HG03108 (cell line): ENCODE measurements around the gene GPR27.

Experiments
- ATAC-seq: cut with Tn5 transposase; IDR thresholded peaks from one replicate; pipeline ENCODE4 v1.9.1; 2021; ENCODE audit warnings: moderate library complexity; ENCODE audit not compliant: unreplicated experiment

Gene GPR27

GRCh38 chr3:71785532-71786216 is 32.0 kb downstream of the GPR27 start:
- ATAC-seq = no peak

- ATAC-seq = no peak
Observed at GRCh38 chr3:71786217-71786549, 32.5 kb downstream of the GPR27 start.

DNA sequence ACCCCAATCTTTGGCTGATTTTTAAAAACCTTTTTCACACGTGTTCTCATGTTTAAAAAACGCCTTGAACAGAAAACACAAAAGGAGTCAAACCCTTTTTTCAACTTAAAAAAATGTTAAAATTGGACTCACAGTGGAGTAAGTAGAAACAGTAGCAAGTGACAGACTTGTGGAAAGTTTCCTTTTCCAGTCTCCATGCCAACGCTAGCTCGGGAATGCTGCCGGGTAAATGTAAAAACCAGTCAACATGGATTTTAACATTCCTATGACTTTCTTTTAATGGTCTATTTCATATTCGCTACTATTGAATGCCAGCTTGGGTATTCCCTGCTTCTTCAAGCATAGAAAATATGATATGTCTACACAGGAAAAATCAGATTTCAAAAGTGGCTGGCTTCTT is 32.9 kb downstream of the GPR27 start:
- no peak for ATAC-seq

DNA sequence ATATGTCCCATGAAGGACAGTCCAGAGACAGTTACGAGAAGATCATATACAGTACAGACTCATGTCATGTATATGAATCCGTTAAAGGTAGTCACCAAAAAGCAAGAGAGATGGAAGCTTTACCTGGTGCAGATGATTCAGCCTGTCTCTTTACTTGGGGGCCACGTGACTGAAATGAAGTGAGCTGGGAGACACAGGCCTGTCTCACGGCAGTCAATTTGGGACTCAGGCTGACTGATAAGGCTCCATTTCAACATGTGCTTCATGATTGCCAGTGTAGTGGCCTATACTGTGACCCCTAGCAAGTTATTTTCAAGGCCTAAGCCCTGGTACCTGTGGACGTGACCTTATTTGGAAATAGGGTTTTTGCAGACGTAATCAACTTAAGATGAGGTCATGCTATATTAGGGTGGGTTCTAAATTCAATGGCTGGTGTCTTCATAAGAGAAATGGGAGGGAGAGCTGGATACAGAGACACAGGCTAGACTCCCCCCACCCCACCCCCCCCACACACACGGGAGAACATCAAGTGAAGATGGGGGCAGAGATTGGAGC is 34.3 kb downstream of the GPR27 start:
- ATAC-seq = no peak

DNA sequence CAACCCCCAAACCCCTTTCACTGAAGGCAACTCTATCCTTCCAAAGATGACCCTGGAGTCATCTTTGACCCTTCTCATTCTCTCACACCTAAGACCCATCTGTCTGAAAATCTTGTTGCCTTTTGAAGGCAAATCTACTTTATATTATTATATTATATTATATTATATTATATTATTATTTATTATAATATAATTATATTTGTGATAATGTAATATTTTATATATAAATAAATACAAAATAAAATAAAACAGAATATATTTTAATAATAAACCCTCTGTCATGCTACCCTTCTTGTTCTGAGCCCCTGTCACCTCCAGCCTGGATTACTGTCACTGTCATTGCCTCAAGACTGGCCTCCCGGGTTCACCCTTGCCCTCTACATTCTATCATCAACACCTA is 36.3 kb downstream of the GPR27 start:
- ATAC-seq = no peak

DNA sequence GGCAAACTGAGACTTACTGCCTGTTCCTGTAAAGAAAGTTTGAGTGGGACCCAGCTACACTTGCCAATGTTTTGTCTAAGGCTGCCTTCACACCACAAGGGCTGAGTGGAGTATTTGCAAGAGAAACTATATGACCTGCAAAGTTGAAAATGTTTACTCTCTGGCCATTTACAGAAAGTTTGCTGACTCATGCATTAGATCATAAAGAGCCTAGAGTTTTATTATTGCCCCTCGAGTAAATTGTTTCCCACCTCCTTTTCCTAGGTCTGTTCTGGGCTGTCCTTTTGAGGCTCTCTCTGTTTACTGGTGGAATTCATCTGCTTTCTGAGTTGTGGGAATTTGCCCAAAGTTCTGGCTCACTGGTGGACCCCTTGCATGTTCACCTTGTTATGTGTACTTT is 38.0 kb downstream of the GPR27 start:
- no peak for ATAC-seq

- ATAC-seq = no peak
Observed at GRCh38 chr3:71796290-71796689, 42.6 kb downstream of the GPR27 start.

- no peak for ATAC-seq
Observed at GRCh38 chr3:71797455-71797854, 43.8 kb downstream of the GPR27 start.

GRCh38 chr3:71800023-71800422 is 46.4 kb downstream of the GPR27 start:
- ATAC-seq = no peak

DNA sequence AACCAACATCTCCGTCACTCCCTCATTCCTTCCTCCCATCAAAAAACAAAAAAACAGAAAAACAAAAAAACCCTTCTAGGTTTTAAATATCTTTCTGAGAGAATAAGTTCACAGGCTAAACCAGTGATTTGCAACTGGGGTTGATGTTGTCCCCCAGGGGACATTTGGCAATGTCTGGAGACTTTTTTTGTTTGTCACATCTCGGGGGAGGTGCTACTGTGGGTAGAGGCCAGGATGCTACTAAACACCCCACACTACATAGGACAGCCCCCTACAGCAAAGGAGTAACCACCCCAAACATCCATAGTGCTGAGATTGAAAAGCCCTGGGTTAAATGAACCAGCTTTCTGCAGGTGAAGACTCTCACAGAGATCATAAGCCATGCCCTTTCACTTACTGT is 48.3 kb downstream of the GPR27 start:
- ATAC-seq = no peak

DNA sequence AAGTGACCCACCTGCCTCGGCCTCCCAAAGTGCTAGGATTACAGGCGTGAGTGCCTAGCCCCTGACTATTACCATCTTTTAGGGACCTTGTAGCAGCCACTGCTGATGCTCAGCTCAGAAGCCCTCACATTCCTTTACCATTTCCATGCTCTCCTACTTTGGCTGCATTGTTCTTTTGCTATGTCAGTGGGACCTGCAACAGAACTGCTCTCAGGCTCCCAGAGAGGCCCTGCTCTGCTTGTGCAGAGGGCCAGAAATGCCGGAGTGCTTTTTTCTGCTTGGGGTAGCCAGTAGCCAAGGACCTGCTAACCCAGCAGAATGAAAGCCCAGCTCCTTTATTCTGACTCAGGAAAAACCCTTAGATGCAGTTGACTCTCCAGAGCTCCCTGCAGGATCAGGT is 49.6 kb downstream of the GPR27 start:
- ATAC-seq = no peak

- ATAC-seq = no peak
Observed at GRCh38 chr3:71805199-71805598, 51.5 kb downstream of the GPR27 start.

DNA sequence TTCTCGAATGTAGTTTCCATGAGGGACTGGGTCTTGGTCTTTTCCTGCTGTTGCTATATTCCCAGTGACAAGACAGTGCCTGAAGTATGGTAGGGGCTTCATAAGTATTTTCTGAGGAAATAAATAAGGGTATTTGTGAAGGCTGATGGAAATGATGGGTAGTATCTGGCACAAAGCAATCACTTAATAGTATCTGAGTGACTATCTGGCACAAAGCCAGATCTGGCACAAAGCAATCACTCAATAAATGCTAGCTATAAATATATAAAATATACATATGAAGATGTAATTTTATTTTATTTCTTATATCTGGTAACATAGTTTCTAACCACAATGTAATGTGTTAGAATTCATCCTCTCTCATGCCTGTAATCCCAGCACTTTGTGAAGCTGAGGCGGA is 52.0 kb downstream of the GPR27 start:
- no peak for ATAC-seq
